Hepatocyte (in vitro differentiated cells): ENCODE measurements around the gene NSF.

ENCODE experiments used
- EZH2 ChIP-seq: fragments of 200-600 bp; sonication (generic); IDR thresholded peaks from 2 replicates; pipeline ENCODE4 v1.6.1; 2016; ENCODE audit warnings: antibody characterized with exemption, mild to moderate bottlenecking, borderline replicate concordance
- EZH2phosphoT487 ChIP-seq: fragments of 200-600 bp; sonication (generic); IDR thresholded peaks from one replicate; pipeline ENCODE4 v1.6.1; 2018; ENCODE audit warnings: antibody characterized with exemption, mild to moderate bottlenecking, low read depth, moderate library complexity; ENCODE audit not compliant: unreplicated experiment, severe bottlenecking
- TF ChIP-seq, protein P1 (sequence below): fragments of 200-600 bp; sonication (generic); IDR thresholded peaks from 2 replicates; pipeline ENCODE4 v1.5.1; 2016; ENCODE audit warnings: antibody characterized with exemption, mild to moderate bottlenecking; ENCODE audit not compliant: poor library complexity

DNA sequence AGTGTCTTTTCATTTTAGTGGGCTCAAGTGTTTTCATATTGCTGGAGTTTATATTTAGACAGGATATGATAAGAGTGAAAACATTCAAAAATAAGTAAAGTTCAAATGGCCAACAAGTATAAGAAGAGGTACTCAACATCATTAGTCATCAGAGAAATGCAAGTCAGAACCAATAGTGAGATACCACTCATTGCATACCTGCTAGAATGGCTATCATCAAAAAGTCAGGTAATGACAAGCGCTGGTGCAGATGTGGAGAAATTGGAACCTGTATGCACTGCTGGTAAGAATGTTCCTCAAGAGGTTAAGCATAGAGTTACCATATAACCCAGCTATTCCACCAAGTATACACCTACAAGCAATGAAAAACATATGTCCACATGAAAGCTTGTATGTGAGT lies 140.2 kb downstream of the NSF start:
- TF ChIP-seq, protein P1, sequence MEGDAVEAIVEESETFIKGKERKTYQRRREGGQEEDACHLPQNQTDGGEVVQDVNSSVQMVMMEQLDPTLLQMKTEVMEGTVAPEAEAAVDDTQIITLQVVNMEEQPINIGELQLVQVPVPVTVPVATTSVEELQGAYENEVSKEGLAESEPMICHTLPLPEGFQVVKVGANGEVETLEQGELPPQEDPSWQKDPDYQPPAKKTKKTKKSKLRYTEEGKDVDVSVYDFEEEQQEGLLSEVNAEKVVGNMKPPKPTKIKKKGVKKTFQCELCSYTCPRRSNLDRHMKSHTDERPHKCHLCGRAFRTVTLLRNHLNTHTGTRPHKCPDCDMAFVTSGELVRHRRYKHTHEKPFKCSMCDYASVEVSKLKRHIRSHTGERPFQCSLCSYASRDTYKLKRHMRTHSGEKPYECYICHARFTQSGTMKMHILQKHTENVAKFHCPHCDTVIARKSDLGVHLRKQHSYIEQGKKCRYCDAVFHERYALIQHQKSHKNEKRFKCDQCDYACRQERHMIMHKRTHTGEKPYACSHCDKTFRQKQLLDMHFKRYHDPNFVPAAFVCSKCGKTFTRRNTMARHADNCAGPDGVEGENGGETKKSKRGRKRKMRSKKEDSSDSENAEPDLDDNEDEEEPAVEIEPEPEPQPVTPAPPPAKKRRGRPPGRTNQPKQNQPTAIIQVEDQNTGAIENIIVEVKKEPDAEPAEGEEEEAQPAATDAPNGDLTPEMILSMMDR: no peak
- TF ChIP-seq EZH2 (no peak), EZH2phosphoT487 (no peak)
